Measurements from ENCODE around the gene DUOXA1.

The DUOXA1 gene

DNA sequence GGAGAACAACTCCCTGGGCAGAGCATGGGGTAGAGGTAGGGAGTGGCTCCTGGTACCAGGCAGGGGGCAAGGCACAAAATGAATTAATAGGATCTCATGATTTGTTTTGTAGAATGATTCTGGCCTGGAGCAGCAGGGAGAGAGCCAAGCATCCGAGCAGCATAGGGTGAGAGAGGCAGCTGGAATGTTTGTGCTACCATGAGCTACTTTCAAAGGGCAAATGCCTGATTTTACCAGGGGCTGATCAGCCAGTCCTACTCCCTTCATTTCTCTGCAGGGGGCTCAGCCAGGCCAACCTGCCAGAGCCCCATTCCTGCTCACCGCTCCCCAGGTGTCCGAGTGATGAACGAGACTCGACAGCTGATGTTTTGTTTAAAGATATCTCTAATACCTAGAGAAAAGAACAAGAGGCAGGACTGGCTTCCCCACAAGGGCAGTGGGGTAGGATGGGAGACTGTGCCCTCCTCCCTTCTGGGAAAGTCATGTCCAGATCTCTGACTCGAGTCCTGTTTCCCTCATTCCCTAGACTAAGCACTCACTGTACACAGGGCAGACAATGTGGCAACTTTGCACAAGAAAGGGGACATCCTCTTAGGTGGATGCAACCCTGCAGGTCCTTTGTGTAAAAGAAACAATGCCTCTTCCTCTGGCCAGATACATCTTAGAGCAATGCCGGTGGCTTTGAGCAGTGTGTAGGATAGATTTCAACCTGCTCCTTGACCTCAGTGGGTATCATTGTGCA is 28.6 kb downstream of the DUOXA1 start:
- TF ChIP-seq EGR1 (IDR thresholded peaks at IDR 0.05) (no peak), RAD21 (IDR thresholded peaks at IDR 0.05; ENCODE audit: low read depth) (no peak), TCF12 (IDR thresholded peaks at IDR 0.05; ENCODE audit: low read depth) (no peak), NFIC (IDR thresholded peaks at IDR 0.05) (no peak), CEBPB (IDR thresholded peaks at IDR 0.05) (no peak), CREB1 (IDR thresholded peaks at IDR 0.05; ENCODE audit: low read depth) (no peak)
- TF ChIP-seq, protein P1, sequence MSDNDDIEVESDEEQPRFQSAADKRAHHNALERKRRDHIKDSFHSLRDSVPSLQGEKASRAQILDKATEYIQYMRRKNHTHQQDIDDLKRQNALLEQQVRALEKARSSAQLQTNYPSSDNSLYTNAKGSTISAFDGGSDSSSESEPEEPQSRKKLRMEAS (IDR thresholded peaks at IDR 0.05): no peak
- TF ChIP-seq, protein P2, sequence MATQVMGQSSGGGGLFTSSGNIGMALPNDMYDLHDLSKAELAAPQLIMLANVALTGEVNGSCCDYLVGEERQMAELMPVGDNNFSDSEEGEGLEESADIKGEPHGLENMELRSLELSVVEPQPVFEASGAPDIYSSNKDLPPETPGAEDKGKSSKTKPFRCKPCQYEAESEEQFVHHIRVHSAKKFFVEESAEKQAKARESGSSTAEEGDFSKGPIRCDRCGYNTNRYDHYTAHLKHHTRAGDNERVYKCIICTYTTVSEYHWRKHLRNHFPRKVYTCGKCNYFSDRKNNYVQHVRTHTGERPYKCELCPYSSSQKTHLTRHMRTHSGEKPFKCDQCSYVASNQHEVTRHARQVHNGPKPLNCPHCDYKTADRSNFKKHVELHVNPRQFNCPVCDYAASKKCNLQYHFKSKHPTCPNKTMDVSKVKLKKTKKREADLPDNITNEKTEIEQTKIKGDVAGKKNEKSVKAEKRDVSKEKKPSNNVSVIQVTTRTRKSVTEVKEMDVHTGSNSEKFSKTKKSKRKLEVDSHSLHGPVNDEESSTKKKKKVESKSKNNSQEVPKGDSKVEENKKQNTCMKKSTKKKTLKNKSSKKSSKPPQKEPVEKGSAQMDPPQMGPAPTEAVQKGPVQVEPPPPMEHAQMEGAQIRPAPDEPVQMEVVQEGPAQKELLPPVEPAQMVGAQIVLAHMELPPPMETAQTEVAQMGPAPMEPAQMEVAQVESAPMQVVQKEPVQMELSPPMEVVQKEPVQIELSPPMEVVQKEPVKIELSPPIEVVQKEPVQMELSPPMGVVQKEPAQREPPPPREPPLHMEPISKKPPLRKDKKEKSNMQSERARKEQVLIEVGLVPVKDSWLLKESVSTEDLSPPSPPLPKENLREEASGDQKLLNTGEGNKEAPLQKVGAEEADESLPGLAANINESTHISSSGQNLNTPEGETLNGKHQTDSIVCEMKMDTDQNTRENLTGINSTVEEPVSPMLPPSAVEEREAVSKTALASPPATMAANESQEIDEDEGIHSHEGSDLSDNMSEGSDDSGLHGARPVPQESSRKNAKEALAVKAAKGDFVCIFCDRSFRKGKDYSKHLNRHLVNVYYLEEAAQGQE (IDR thresholded peaks at IDR 0.05; ENCODE audit: low read depth): no peak

DNA sequence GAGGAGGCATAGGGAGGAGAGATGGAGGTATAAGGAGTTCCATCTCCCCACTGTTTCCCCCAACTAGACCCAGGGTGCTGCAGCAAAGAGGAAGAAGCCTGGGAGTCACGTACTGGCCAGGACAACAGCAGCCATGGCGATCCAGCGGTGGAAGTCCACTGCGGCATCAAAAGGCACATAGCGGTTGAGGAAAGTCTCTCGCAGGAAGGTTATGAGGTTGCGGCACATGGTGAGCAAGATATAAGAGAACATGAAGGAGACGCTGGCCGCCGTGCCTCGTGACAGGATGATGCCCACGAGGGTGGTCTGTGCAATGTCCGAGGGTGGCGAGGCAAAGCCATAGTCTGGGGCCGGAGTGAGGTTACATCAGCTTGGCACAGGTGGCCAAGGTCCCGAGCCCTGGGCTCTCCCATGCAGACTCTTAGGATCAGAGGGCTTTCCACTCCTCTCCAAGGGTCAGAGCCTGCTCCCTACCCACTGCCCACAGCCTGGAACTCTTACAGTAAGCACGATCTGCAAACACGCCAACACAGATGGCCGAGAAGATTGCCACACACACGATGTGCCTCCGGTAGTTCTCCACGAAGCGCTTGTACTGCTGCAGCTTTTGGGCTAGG is 30.0 kb downstream of the DUOXA1 start:
- no peak for TF ChIP-seq TEAD4 (IDR thresholded peaks at IDR 0.05)
- no peak for TF ChIP-seq EP300 (IDR thresholded peaks at IDR 0.05; ENCODE audit: borderline replicate concordance)
- no peak for TF ChIP-seq NFIC (IDR thresholded peaks at IDR 0.05)
- TF ChIP-seq, protein P2 (IDR thresholded peaks at IDR 0.05; ENCODE audit: low read depth): no peak

DNA sequence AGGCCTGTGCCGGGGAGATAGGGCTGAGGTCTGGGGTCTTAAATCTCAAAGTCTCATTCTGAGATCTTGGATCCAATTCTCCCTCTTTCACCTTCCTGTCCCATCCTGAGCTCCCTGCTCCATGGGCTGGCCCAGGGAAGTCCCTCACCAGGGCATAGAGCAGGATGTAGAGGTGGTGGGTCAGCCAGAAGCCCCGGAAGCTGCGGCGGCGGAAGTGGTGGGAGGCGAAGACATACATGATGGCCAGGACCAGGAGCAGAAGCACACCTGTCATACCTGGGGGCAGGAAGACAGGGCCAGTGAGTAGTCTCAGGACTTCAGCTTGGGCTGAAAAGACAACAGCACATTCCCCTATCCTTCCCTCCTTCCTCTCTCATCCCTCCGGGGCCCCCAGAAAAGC is 32.2 kb downstream of the DUOXA1 start:
- TF ChIP-seq, protein P3, sequence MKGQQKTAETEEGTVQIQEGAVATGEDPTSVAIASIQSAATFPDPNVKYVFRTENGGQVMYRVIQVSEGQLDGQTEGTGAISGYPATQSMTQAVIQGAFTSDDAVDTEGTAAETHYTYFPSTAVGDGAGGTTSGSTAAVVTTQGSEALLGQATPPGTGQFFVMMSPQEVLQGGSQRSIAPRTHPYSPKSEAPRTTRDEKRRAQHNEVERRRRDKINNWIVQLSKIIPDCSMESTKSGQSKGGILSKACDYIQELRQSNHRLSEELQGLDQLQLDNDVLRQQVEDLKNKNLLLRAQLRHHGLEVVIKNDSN (IDR thresholded peaks at IDR 0.05): no peak
- TF ChIP-seq, protein P1 (IDR thresholded peaks at IDR 0.05): no peak
- TF ChIP-seq CEBPB (IDR thresholded peaks at IDR 0.05) (no peak), EP300 (IDR thresholded peaks at IDR 0.05; ENCODE audit: borderline replicate concordance) (no peak), RAD21 (IDR thresholded peaks at IDR 0.05; ENCODE audit: low read depth) (no peak), TCF12 (IDR thresholded peaks at IDR 0.05; ENCODE audit: low read depth) (no peak), CREB1 (IDR thresholded peaks at IDR 0.05; ENCODE audit: low read depth) (no peak)
- TF ChIP-seq, protein P2 (IDR thresholded peaks at IDR 0.05; ENCODE audit: low read depth): no peak

DNA sequence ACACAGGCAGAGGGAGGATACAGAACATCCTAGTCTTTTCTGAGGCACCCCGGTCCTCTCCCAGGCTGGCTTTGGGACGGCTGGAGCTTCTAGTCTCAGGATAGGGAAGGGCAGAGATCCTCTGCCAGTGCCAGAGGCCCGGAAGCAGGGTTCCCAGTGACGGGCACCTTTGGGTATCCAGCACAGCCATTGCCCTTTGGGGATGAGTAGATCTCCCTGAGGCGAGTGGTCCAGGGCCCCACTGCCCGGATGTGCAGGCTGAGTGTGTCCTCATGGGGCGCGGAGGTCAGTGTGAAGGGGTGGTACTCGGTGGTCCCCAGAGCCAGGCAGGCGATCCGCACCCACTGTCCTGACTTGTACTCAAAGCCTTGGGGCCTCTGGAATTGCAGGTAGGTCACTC is 34.0 kb downstream of the DUOXA1 start:
- no peak for TF ChIP-seq EP300 (IDR thresholded peaks at IDR 0.05; ENCODE audit: borderline replicate concordance)
- no peak for TF ChIP-seq TCF12 (IDR thresholded peaks at IDR 0.05; ENCODE audit: low read depth)
- TF ChIP-seq CEBPB (IDR thresholded peaks at IDR 0.05): no peak
- TF ChIP-seq CREB1 (IDR thresholded peaks at IDR 0.05; ENCODE audit: low read depth): no peak
- TF ChIP-seq FOXM1 (IDR thresholded peaks at IDR 0.05; ENCODE audit: borderline replicate concordance, low read depth): no peak
- TF ChIP-seq TEAD4 (IDR thresholded peaks at IDR 0.05): no peak
- no peak for TF ChIP-seq ZBTB7A (IDR thresholded peaks at IDR 0.05; ENCODE audit: low read depth)
- TF ChIP-seq, protein P3 (IDR thresholded peaks at IDR 0.05): no peak

DNA sequence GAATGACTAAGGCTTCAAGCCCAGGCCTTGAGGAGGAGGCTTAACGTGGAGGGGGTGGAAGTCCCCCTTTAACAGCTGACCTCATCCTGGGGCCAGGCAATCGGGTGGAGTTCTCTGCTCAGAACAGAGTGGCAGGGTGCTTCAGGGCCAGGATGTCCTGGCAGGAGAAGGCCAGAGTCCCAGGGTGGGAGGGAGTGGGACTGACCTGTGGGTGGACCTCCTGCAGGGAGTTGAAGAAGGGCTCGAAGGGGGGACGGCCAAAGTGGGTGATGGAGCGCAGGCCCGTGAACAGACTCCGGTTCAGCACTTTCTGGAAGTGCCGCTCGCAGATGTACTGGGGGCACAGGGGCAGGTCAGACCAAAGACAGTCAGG is 35.3 kb downstream of the DUOXA1 start:
- TF ChIP-seq TEAD4 (IDR thresholded peaks at IDR 0.05): no peak
- TF ChIP-seq TCF12 (IDR thresholded peaks at IDR 0.05; ENCODE audit: low read depth): no peak
- TF ChIP-seq CREB1 (IDR thresholded peaks at IDR 0.05; ENCODE audit: low read depth): no peak
- no peak for TF ChIP-seq RAD21 (IDR thresholded peaks at IDR 0.05; ENCODE audit: low read depth)
- TF ChIP-seq CEBPB (IDR thresholded peaks at IDR 0.05): no peak
- no peak for TF ChIP-seq EGR1 (IDR thresholded peaks at IDR 0.05)
- no peak for TF ChIP-seq EP300 (IDR thresholded peaks at IDR 0.05; ENCODE audit: borderline replicate concordance)
- TF ChIP-seq, protein P1 (IDR thresholded peaks at IDR 0.05): no peak
- no peak for TF ChIP-seq TAF1 (IDR thresholded peaks at IDR 0.05; ENCODE audit: low read depth)
- TF ChIP-seq FOXM1 (IDR thresholded peaks at IDR 0.05; ENCODE audit: borderline replicate concordance, low read depth): no peak
- TF ChIP-seq YY1 (IDR thresholded peaks at IDR 0.05; ENCODE audit: low read depth): no peak
- TF ChIP-seq, protein P3 (IDR thresholded peaks at IDR 0.05): no peak
- TF ChIP-seq ZBTB7A (IDR thresholded peaks at IDR 0.05; ENCODE audit: low read depth): no peak
- no peak for TF ChIP-seq NFIC (IDR thresholded peaks at IDR 0.05)
